Left lung (tissue), 10 donors: ENCODE measurements around the gene CATSPERE. TPM values are rescaled to one million over a fixed set of nuclear protein-coding genes. Genes with fewer than 3 reads are reported as not detected.
"Not testable (repeated sequence)": the region's sequence is repeated elsewhere in the genome, so short reads cannot be mapped to it uniquely, and the experiment has no call there.

Experiments
- ATAC-seq: fragments of 200-7000 bp; cut with Tn5 transposase; one replicate; pipeline ENCODE4 v1.9.1; 2020; ENCODE audit warnings: moderate library complexity
- DNase-seq, 4 donors: peaks; one replicate each; pipeline ENCODE4 v3.0.0-alpha.2; 2013 to 2020
- H3K27ac ChIP-seq, 2 donors: fragments of 200-600 bp; sonication (generic) in 1 of 2; one replicate each; pipeline versions ENCODE4 v1.5.0 to v1.8.0; 2020 to 2021
- H3K27me3 ChIP-seq, 2 donors: fragments of 200-600 bp; sonication (generic) in 1 of 2; one replicate each; pipeline versions ENCODE4 v1.5.0 to v1.8.0; 2020 to 2021
- H3K36me3 ChIP-seq, 2 donors: fragments of 200-600 bp; sonication (generic) in 1 of 2; one replicate each; pipeline versions ENCODE4 v1.5.0 to v1.8.0; 2020 to 2021
- H3K4me1 ChIP-seq, 2 donors: fragments of 200-600 bp; one replicate each; pipeline ENCODE4 v1.8.0; 2021
- H3K4me3 ChIP-seq, 2 donors: fragments of 200-600 bp; sonication (generic) in 1 of 2; one replicate each; pipeline versions ENCODE4 v1.5.0 to v1.8.0; 2020 to 2021; ENCODE audit warnings: mild to moderate bottlenecking in 1 of 2
- H3K9me3 ChIP-seq, 2 donors: fragments of 200-600 bp; sonication (generic) in 1 of 2; one replicate each; pipeline versions ENCODE4 v1.5.0 to v1.8.0; 2020 to 2021
- intact Hi-C, 2 donors: fragments of 100-400 bp; cut with DNase I; formaldehyde crosslinking; loops; one replicate each; pipeline versions ENCODE4 v1.11.2 to v1.14.2; 2022
- polyA plus RNA-seq, 6 donors: library from polyadenylated mRNA; unstranded; fragments of 120-200 nt; gene quantifications; one replicate each; pipeline ENCODE4 v1.2.1, GENCODE V29; 2013; ENCODE audit not compliant: insufficient read length in 6 of 6
- total RNA-seq, 2 donors: library from RNA; stranded (reverse); fragmentation: NEBNext Ultra II Directional; extraction: Animal tissue kit (Norgen Biotek cat#: 25700); gene quantifications; one replicate each; pipeline ENCODE4 v1.2.1, GENCODE V29; 2021
- TF ChIP-seq, protein P1 (sequence below), 2 donors: fragments of 200-600 bp; sonication (generic) in 1 of 2; IDR thresholded peaks; one replicate each; pipeline versions ENCODE4 v1.5.0 to v1.8.0; 2021; ENCODE audit warnings: antibody characterized with exemption in 2 of 2
- donor health status: DM: no; HTN: yes; CAD: no.
- donor health status: DM: no; HTN: no; CAD: no.

The CATSPERE gene
- total and polyA plus RNA-seq, 8 donors, result 0.84 to 2.1 (median 1.6) TPM

DNA sequence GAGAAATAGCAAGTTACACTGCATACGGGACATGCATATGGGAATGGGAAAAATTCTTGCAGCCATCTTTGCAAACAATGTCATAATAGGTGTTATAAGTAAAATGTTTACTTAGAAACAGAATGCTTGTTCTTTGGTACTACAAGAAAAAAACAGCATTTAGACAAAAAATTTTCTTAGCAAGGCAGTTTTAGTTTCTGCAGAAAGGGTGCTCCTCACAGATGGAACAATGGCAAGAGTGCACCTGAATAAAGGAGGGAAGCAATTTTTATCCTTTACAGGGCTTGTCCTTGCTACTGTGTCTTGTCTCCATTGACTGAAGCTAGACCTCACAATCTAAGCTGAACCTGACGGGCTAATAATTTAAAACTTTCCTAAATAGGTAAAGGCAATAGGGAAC, 112.7 kb downstream of the CATSPERE start:
- ATAC-seq (no peak), DNase-seq (no peak)
- intact Hi-C loops, result no loop called here
- TF ChIP-seq, protein P1, sequence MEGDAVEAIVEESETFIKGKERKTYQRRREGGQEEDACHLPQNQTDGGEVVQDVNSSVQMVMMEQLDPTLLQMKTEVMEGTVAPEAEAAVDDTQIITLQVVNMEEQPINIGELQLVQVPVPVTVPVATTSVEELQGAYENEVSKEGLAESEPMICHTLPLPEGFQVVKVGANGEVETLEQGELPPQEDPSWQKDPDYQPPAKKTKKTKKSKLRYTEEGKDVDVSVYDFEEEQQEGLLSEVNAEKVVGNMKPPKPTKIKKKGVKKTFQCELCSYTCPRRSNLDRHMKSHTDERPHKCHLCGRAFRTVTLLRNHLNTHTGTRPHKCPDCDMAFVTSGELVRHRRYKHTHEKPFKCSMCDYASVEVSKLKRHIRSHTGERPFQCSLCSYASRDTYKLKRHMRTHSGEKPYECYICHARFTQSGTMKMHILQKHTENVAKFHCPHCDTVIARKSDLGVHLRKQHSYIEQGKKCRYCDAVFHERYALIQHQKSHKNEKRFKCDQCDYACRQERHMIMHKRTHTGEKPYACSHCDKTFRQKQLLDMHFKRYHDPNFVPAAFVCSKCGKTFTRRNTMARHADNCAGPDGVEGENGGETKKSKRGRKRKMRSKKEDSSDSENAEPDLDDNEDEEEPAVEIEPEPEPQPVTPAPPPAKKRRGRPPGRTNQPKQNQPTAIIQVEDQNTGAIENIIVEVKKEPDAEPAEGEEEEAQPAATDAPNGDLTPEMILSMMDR (IDR thresholded peaks at IDR 0.05), result no peak
- Histone ChIP-seq H3K9me3 (peaks cover 0 to 64% of the 10 kb centered on the region in 2 donors), H3K4me1 (no peaks in the 10 kb centered on the region), H3K27ac (no peak overlapping the region), H3K4me3 (no peak overlapping the region), H3K27me3 (no peaks in the 10 kb centered on the region), H3K36me3 (no peaks in the 10 kb centered on the region)

DNA sequence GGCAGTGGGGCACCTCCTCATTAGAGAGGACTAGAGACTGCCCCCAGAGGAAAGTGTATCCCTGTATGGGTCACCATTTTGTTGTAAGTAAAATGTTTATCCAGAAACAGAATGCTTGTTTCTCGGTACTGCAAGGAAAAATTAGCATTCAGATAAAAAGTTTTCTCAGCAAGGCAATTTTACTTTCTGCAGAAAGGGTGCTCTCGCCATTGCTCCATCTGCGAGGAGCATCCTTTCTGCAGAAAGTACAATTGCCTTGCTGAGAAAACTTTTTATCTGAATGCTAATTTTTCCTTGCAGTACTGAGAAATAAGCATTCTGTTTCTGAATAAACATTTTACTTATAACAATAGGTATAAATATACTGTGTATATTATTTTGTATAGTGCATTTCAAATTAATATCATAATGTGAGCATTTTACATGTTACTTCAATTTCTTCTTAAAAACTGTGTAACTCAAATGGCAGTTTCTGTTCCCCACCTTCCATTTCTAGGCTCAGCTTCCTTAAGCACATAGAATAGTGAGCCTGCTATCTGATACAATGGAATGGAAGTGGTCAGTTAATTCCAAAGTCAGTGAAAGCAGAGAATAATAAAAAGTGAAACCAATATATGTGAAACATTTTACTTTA, 115.3 kb downstream of the CATSPERE start:
- TF ChIP-seq, protein P1 (IDR thresholded peaks at IDR 0.05), result no peak
- H3K27me3 ChIP-seq, result no peaks in the 10 kb centered on the region
- no peak for ATAC-seq
- H3K4me3 ChIP-seq, result no peak overlapping the region
- no peaks in the 10 kb centered on the region for H3K36me3 ChIP-seq
- H3K27ac ChIP-seq, result no peak overlapping the region
- H3K9me3 ChIP-seq, result peaks cover 0 to 70% of the 10 kb centered on the region in 2 donors
- intact Hi-C loops, result no loop called here
- no peak for DNase-seq
- no peaks in the 10 kb centered on the region for H3K4me1 ChIP-seq

- H3K27me3 ChIP-seq, H3K4me1 ChIP-seq, intact Hi-C loops, ATAC-seq, H3K4me3 ChIP-seq, DNase-seq, H3K36me3 ChIP-seq, H3K27ac ChIP-seq: not testable (repeated sequence)
- peaks cover 0 to 58% of the 10 kb centered on the region in 2 donors for H3K9me3 ChIP-seq
Observed at GRCh38 chr1:244578205-244578604, 117.1 kb downstream of the CATSPERE start.

- Histone ChIP-seq H3K4me1 (no peaks in the 10 kb centered on the region), H3K27ac (no peak overlapping the region), H3K4me3 (no peak overlapping the region), H3K36me3 (no peaks in the 10 kb centered on the region), H3K27me3 (no peaks in the 10 kb centered on the region), H3K9me3 (peaks cover 0 to 6% of the 10 kb centered on the region in 2 donors)
- ATAC-seq (no peak), DNase-seq (no peak)
- intact Hi-C loops, result no loop called here
- TF ChIP-seq, protein P1 (IDR thresholded peaks at IDR 0.05), result no peak
Observed at GRCh38 chr1:244583358-244583982, 122.4 kb downstream of the CATSPERE start.

GRCh38 chr1:244585867-244586266, 124.8 kb downstream of the CATSPERE start:
- ATAC-seq (no peak), DNase-seq (no peak)
- Histone ChIP-seq H3K4me1 (no peaks in the 10 kb centered on the region), H3K27me3 (no peaks in the 10 kb centered on the region), H3K27ac (no peak overlapping the region), H3K9me3 (peaks cover 0 to 5% of the 10 kb centered on the region in 2 donors), H3K36me3 (no peaks in the 10 kb centered on the region), H3K4me3 (no peak overlapping the region)
- intact Hi-C loops, result no loop called here
- TF ChIP-seq, protein P1 (IDR thresholded peaks at IDR 0.05), result no peak
